Lung (tissue), 12 donors: ENCODE data around the gene ENKD1. TPM values are rescaled to one million over a fixed set of nuclear protein-coding genes. Genes with fewer than 3 reads are reported as not detected.

Experiments
- ATAC-seq: fragments of 200-7000 bp; cut with Tn5 transposase; one replicate; pipeline ENCODE4 v1.9.1; 2020; ENCODE audit warnings: moderate number of reproducible peaks; ENCODE audit not compliant: insufficient read depth, low FRiP score
- DNase-seq, 3 donors: peaks; one replicate each; pipeline ENCODE4 v3.0.0-alpha.2; 2013 to 2017
- H3K27ac ChIP-seq, 2 donors: one replicate each; pipeline ENCODE4 v1.5.1; 2013; ENCODE audit warnings: mild to moderate bottlenecking in 2 of 2, moderate library complexity in 2 of 2, control low read depth in 1 of 2, inconsistent platforms in 1 of 2, low read depth in 1 of 2, low read length in 1 of 2
- H3K27me3 ChIP-seq, 3 donors: one replicate each; pipeline ENCODE4 v1.5.1; 2013; ENCODE audit warnings: low read length in 2 of 3; ENCODE audit not compliant: control insufficient read depth in 3 of 3, insufficient read depth in 3 of 3
- H3K36me3 ChIP-seq, 4 donors: one replicate each; pipeline ENCODE4 v1.5.1; 2013; ENCODE audit warnings: low read length in 4 of 4, mild to moderate bottlenecking in 1 of 4, moderate library complexity in 1 of 4; ENCODE audit not compliant: control insufficient read depth in 4 of 4, insufficient read depth in 4 of 4
- H3K4me1 ChIP-seq, 5 donors: one replicate each; pipeline ENCODE4 v1.5.1; 2013; ENCODE audit warnings: low read length in 5 of 5, mild to moderate bottlenecking in 2 of 5, moderate library complexity in 1 of 5; ENCODE audit not compliant: control insufficient read depth in 5 of 5, insufficient read depth in 5 of 5
- H3K4me3 ChIP-seq: one replicate; pipeline ENCODE4 v1.5.1; 2013; ENCODE audit warnings: mild to moderate bottlenecking, control low read depth, moderate library complexity
- H3K9ac ChIP-seq, 2 donors: one replicate each; pipeline ENCODE4 v1.5.1; 2013; ENCODE audit warnings: low read length in 2 of 2, control low read depth in 1 of 2; ENCODE audit not compliant: insufficient read depth in 1 of 2
- H3K9me3 ChIP-seq, 4 donors: one replicate each; pipeline ENCODE4 v1.5.1; 2013; ENCODE audit warnings: low read length in 3 of 4, mild to moderate bottlenecking in 1 of 4, moderate library complexity in 1 of 4; ENCODE audit not compliant: control insufficient read depth in 4 of 4, insufficient read depth in 3 of 4
- WGBS, 2 donors: extraction: QIAGEN DNeasy Blood & Tissue Kit; methylation state at CpG; one replicate each; pipeline ENCODE4 v1.1.7; 2013; 5-methylcytosine and 5-hydroxymethylcytosine counted together
- polyA plus RNA-seq, 2 donors: library from polyadenylated mRNA; stranded (reverse); fragments of 200-250 nt; gene quantifications; one replicate each; pipeline ENCODE4 v1.2.1, GENCODE V29; 2013
- total RNA-seq, 2 donors: library from RNA; depleted of rRNA in 1 of 2; stranded (reverse); fragments of >200 nt in 1 of 2; gene quantifications; one replicate each; pipeline ENCODE4 v1.2.1, GENCODE V29; 2014 to 2021
- TF ChIP-seq, protein P1 (sequence below): IDR thresholded peaks from 2 replicates; pipeline ENCODE4 v1.5.1; 2012; ENCODE audit warnings: mild to moderate bottlenecking; ENCODE audit errors: control extremely low read depth, extremely low read depth
- donor health status: control.
- donor health status: control.
- donor health status: Bipolar disorder and iron deficiency.
- donor health status: healthy.
- donor health status: DM: yes; HTN: yes; CAD: no.

Gene ENKD1
- total and polyA plus RNA-seq, 4 donors: 24.4 to 35.9 (median 31.1) TPM

DNA sequence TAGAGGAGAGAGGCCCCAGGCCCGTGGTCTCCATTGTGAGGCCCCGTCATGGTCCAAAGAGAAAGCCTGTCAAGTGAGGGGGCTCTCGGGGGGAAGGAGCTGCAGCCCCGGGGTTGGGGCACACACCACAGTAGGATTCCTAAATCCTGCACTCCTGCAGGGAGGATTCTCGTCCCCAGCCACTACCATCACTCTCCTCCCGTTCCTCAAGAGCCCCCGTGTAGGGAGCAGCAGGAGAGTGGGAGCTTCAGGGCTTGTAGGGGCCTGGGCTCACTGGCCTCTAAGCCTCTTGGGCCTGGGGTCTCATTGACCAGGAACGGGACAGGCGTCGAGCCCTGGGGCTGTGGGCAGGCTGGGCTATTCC is 885 bp upstream of the ENKD1 start:
- no peaks in the 10 kb centered on the region for H3K9me3 ChIP-seq
- peaks cover 0 to 22% (median 8%) of the 10 kb centered on the region in 5 donors for H3K4me1 ChIP-seq
- peak overlapping the region in 1 of 2 donors; percentile 89 for H3K27ac ChIP-seq
- no peak overlapping the region for H3K9ac ChIP-seq
- H3K4me3 ChIP-seq: no peak overlapping the region
- DNase-seq (no peak), ATAC-seq (no peak)
- TF ChIP-seq, protein P1, sequence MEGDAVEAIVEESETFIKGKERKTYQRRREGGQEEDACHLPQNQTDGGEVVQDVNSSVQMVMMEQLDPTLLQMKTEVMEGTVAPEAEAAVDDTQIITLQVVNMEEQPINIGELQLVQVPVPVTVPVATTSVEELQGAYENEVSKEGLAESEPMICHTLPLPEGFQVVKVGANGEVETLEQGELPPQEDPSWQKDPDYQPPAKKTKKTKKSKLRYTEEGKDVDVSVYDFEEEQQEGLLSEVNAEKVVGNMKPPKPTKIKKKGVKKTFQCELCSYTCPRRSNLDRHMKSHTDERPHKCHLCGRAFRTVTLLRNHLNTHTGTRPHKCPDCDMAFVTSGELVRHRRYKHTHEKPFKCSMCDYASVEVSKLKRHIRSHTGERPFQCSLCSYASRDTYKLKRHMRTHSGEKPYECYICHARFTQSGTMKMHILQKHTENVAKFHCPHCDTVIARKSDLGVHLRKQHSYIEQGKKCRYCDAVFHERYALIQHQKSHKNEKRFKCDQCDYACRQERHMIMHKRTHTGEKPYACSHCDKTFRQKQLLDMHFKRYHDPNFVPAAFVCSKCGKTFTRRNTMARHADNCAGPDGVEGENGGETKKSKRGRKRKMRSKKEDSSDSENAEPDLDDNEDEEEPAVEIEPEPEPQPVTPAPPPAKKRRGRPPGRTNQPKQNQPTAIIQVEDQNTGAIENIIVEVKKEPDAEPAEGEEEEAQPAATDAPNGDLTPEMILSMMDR: no peak
- H3K36me3 ChIP-seq: peaks cover 0 to 7% (median 2%) of the 10 kb centered on the region in 4 donors
- H3K27me3 ChIP-seq: no peaks in the 10 kb centered on the region
- 37 to 49% methylated on average over 10 of the region's 10 CpGs for WGBS, 2 donors

DNA sequence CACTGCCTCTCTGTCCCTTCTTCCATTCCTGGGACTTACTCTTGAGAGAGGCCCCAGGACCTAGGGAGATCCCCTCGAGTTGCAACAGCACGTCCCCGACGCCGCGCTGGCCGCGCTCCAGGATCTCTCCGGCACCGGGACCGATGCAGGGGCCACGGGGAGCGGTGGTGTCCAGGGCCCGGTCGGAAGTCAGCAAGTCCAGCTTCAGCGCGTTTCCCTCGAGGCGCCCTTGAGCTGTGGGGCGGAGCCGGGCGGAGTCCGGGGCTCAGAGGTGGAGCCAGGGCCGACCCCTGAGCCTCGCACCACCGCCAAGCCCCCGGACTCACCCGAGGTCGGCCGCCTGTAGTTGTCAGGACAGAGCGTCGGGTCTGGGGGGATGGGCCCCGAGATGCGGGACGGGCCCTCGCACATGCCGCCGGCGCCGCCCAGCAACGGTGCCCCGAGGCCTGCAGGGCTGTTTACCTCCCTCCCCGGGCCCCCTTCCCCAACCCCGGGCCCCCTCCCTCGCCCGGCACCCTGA is 458 bp downstream of the ENKD1 start:
- H3K9me3 ChIP-seq: no peaks in the 10 kb centered on the region
- TF ChIP-seq, protein P1: no peak
- 1 to 2% methylated on average over 29 to 46 of the region's 46 CpGs for WGBS, 2 donors
- peak overlapping the region in 1 of 2 donors; percentile 89 for H3K27ac ChIP-seq
- H3K4me3 ChIP-seq: peak overlapping the region; percentile 59
- DNase-seq (peak in 2 of 3 donors; percentile 27 to 47), ATAC-seq (peak; percentile 0)
- peaks cover 0 to 27% (median 14%) of the 10 kb centered on the region in 5 donors for H3K4me1 ChIP-seq
- peaks cover 0 to 8% (median 2%) of the 10 kb centered on the region in 4 donors for H3K36me3 ChIP-seq
- no peak overlapping the region for H3K9ac ChIP-seq
- H3K27me3 ChIP-seq: no peaks in the 10 kb centered on the region

DNA sequence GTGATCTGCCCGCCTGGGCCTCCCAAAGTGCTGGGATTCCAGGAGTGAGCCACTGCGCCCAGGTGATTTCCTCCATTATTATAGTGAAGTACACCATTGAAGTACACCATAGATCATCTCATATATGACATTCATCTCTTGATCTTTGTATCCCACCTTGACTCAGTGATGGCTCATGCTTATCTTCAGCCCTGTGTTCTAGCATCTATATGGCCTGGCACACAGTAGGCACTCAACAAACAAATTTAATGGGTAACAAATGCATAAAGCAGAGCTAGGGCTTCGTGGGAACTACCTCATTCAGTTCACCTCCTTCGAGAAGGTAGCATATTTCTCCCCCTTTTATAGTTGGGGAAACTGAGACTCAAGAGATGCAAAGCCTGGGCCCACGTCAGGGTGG is 952 bp downstream of the ENKD1 start:
- WGBS, 2 donors: 71 to 79% methylated on average over 5 of the region's 5 CpGs
- Histone ChIP-seq H3K27me3 (no peaks in the 10 kb centered on the region), H3K27ac (no peak overlapping the region)

More for the DNA sequence above, 952 bp downstream of the ENKD1 start:
- TF ChIP-seq, protein P1: no peak
- Histone ChIP-seq H3K4me3 (no peak overlapping the region), H3K36me3 (peaks cover 0 to 8% (median 2%) of the 10 kb centered on the region in 4 donors), H3K9ac (no peak overlapping the region), H3K4me1 (peaks cover 0 to 28% (median 14%) of the 10 kb centered on the region in 5 donors), H3K9me3 (no peaks in the 10 kb centered on the region)
- ATAC-seq: no peak
- DNase-seq: no peak
